NT2/D1 (cell line): Measurements from ENCODE around the gene NEMP2.

ENCODE experiments used
- SUZ12 ChIP-seq: IDR thresholded peaks from 2 replicates; pipeline ENCODE4 v1.6.1; 2011; ENCODE audit not compliant: insufficient read length, insufficient read depth; ENCODE audit errors: extremely low read depth
- YY1 ChIP-seq: IDR thresholded peaks from 2 replicates; pipeline ENCODE4 v1.6.1; 2011; ENCODE audit not compliant: insufficient read length, insufficient read depth

DNA sequence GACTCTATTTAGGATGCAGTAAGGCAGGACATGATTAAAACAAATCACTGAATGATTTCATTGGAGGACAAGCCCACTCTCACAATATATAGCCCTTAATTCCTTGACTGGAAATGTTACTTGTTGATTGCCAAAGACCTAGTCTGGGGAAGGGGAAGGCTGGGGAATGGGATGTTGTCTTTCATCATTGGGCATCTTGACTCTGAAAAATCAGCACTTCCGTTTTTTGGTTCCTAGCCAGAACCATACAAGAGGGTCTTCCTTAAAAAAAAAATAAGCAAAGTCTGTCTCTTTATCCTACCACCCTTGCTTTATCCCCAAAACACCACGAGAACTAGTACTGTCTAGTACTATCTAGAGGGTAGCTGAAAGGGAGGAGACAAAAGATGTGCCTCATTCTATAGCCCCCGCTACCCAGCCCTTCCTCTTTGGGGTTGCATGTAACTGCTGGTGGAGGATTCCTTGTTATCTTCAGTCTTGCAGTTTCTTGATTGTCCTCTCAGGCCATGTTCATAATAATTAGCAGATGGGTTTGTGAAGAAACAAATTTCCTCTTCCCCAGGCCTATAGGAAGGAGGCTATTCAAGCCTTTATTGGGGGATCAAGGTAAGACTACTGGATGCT lies 55.8 kb downstream of the NEMP2 start:
- TF ChIP-seq SUZ12 (no peak), YY1 (no peak)
